Measurements from ENCODE around the gene PPP4C.

GRCh38 chr16:30026449-30026848 is 49.3 kb upstream of the PPP4C start:
- TF ChIP-seq SUZ12 (IDR thresholded peaks at IDR 0.05; ENCODE audit: extremely low read depth, insufficient read depth, insufficient read length) = no peak
- TF ChIP-seq YY1 (IDR thresholded peaks at IDR 0.05; ENCODE audit: insufficient read depth, insufficient read length) = no peak
